NCI-H2196 treated with DMSO at 0.1 percent for 48 hours (cell line): ENCODE measurements around the gene CHL1.

Source experiments
- DNase-seq: peaks from one replicate; lab custom pipeline; 2025; ENCODE audit not compliant: unreplicated experiment; lab: John Stamatoyannopoulos, UW

Gene CHL1

GRCh38 chr3:380801-381200, 184.2 kb downstream of the CHL1 start:
- DNase-seq: no peak

- no peak for DNase-seq
Measured at GRCh38 chr3:385151-385550, 188.6 kb downstream of the CHL1 start.

GRCh38 chr3:394775-395174, 198.2 kb downstream of the CHL1 start:
- DNase-seq: no peak

GRCh38 chr3:396293-396692, 199.7 kb downstream of the CHL1 start:
- DNase-seq: no peak

GRCh38 chr3:399647-400046, 203.1 kb downstream of the CHL1 start:
- DNase-seq: no peak

GRCh38 chr3:403826-404225, 207.3 kb downstream of the CHL1 start:
- DNase-seq: no peak

- no peak for DNase-seq
Measured at GRCh38 chr3:409011-409410, 212.4 kb downstream of the CHL1 start.

GRCh38 chr3:411226-411625, 214.7 kb downstream of the CHL1 start:
- no peak for DNase-seq

GRCh38 chr3:414063-414462, 217.5 kb downstream of the CHL1 start:
- DNase-seq: no peak

- DNase-seq: no peak
Measured at GRCh38 chr3:418239-418929, 221.8 kb downstream of the CHL1 start.

GRCh38 chr3:420584-420983, 224.0 kb downstream of the CHL1 start:
- DNase-seq: no peak

- no peak for DNase-seq
Measured at GRCh38 chr3:425079-425478, 228.5 kb downstream of the CHL1 start.

GRCh38 chr3:426072-426471, 229.5 kb downstream of the CHL1 start:
- no peak for DNase-seq

GRCh38 chr3:427128-427527, 230.6 kb downstream of the CHL1 start:
- no peak for DNase-seq

- no peak for DNase-seq
Measured at GRCh38 chr3:430186-430585, 233.6 kb downstream of the CHL1 start.

GRCh38 chr3:435161-435560, 238.6 kb downstream of the CHL1 start:
- DNase-seq: no peak

GRCh38 chr3:436053-436452, 239.5 kb downstream of the CHL1 start:
- no peak for DNase-seq

GRCh38 chr3:440826-441225, 244.3 kb downstream of the CHL1 start:
- DNase-seq: no peak

GRCh38 chr3:445960-446359, 249.4 kb downstream of the CHL1 start:
- DNase-seq: no peak

- no peak for DNase-seq
Measured at GRCh38 chr3:447671-448070, 251.1 kb downstream of the CHL1 start.

- DNase-seq: no peak
Measured at GRCh38 chr3:449711-450110, 253.1 kb downstream of the CHL1 start.

- DNase-seq: no peak
Measured at GRCh38 chr3:452221-452620, 255.7 kb downstream of the CHL1 start.

- no peak for DNase-seq
Measured at GRCh38 chr3:453106-453505, 256.5 kb downstream of the CHL1 start.
